ENCODE results near the gene PTPN7. TPM values are rescaled to one million over a fixed set of nuclear protein-coding genes. Genes with fewer than 3 reads are reported as not detected.

PTPN7 gene
- total and polyA plus RNA-seq, 2 donors (not counting 3 experiments of a cell fraction or from before 2014, with no cell fraction given) = 0.86 to 1.8 TPM

DNA sequence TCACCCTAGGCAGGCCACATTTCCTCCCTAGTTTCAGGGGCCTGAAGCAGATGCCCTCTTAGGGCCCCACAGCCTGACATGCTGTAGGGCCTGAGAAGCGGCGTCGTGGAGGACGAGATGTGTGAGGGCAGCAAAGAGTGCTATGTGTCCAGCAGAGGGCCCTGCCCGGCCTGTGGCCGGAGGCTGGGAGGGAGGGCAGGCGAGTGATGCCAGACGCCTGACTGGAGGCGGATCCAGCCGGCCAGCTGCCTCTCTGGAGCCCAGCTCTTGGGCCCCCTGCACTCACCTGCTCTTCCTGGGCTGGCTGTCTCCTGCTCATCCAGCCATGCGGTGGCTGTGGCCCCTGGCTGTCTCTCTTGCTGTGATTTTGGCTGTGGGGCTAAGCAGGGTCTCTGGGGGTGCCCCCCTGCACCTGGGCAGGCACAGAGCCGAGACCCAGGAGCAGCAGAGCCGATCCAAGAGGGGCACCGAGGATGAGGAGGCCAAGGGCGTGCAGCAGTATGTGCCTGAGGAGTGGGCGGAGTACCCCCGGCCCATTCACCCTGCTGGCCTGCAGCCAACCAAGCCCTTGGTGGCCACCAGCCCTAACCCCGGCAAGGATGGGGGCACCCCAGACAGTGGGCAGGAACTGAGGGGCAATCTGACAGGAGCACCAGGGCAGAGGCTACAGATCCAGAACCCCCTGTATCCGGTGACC is 37.6 kb downstream of the PTPN7 start, which contains the start of gene GPR37L1:
Gene GPR37L1 (plus strand): TSS at position 279 of the 697 bp plus-strand sequence. CDS start 47 bp downstream, at position 326.
- no peak within 1 kb of the TSS for H3K4me3 ChIP-seq (replicated peaks in 1 of 3; ENCODE audit: insufficient read depth in 1 of 3, low read depth in 1 of 3, low read length in 3 of 3)
- peaks cover 4 to 10% of the 10 kb centered on the region in 2 experiments for H3K27me3 ChIP-seq (ENCODE audit: control insufficient read depth in 2 of 2, insufficient read depth in 2 of 2, low read length in 2 of 2)
- no peaks in the 10 kb centered on the region for H3K9me1 ChIP-seq (replicated peaks; ENCODE audit: control insufficient read depth, extremely low read depth, insufficient read depth, low read length)
- TF ChIP-seq CTCF (IDR thresholded peaks at IDR 0.05; ENCODE audit: extremely low read depth in 1 of 2, insufficient read depth in 1 of 2, low read depth in 1 of 2, low read length in 2 of 2) (peak; percentile 53 to 80), POLR2AphosphoS5 (IDR thresholded peaks at IDR 0.05; ENCODE audit: insufficient read depth, low read depth, low read length) (no peak)
- no peaks in the 10 kb centered on the region for H3K9me3 ChIP-seq (replicated peaks; ENCODE audit: control insufficient read depth, insufficient read depth, low read length)
- peak; percentile 49 for DNase-seq (ENCODE audit: low read depth, low spot score)
- H3K79me2 ChIP-seq (ENCODE audit: control insufficient read depth, insufficient read depth, low read length) = no peaks in the 10 kb centered on the region
- no peak within 1 kb of the TSS for H3K9ac ChIP-seq (replicated peaks; ENCODE audit: extremely low read depth, insufficient read depth, low read length)
- no peaks in the 10 kb centered on the region for H3K36me3 ChIP-seq (ENCODE audit: control insufficient read depth in 2 of 2, extremely low read depth in 1 of 2, insufficient read depth in 2 of 2, low read length in 2 of 2)
- H3K4me1 ChIP-seq (ENCODE audit: control insufficient read depth, extremely low read depth, insufficient read depth, low read length) = no peaks in the 10 kb centered on the region
- ChIA-PET CTCF (interaction anchor here (0.7 to 7.2 kb wide), 9 partner anchors 9 to 227 kb away, joined by 3 to 102 read pairs (median 4); partner anchors contain the start of gene ELF3), POLR2A (no interaction called here)
- no peak within 1 kb of the TSS for H3K27ac ChIP-seq (ENCODE audit: insufficient read depth, low read depth, low read length)
- no peaks in the 10 kb centered on the region for H4K20me1 ChIP-seq (replicated peaks; ENCODE audit: control insufficient read depth, extremely low read depth, insufficient read depth, low read length)
- no peak within 1 kb of the TSS for H2AFZ ChIP-seq (ENCODE audit: low read depth, low read length)
- peak; percentile 55 for FAIRE-seq
- no TSS peak for BruUV-seq (replicated peaks)
- intact Hi-C loops (cut with micrococcal nuclease) = loop anchor here (1.0 kb wide), 1 partner anchor 13 kb away; no protein-coding TSS in a partner anchor
- H3K4me2 ChIP-seq (ENCODE audit: insufficient read depth, low read length) = no peak within 1 kb of the TSS
- dilution Hi-C loops (cut with MboI; ENCODE audit: extremely low pct_ligation_motif_present, low sequenced_read_pairs) = no loop called here

- no peak overlapping the region for H2AFZ ChIP-seq (ENCODE audit: low read depth, low read length)
- TF ChIP-seq GATA2 (IDR thresholded peaks at IDR 0.05; ENCODE audit: insufficient read depth, insufficient read length, low read depth, low read length) = no peak
- TF ChIP-seq CTCF (IDR thresholded peaks at IDR 0.05; ENCODE audit: extremely low read depth in 1 of 2, insufficient read depth in 1 of 2, low read depth in 1 of 2, low read length in 2 of 2) = no peak
- no peak for TF ChIP-seq FOS (IDR thresholded peaks at IDR 0.05; ENCODE audit: borderline replicate concordance, insufficient read depth, low read length)
- no peak for TF ChIP-seq MAX (IDR thresholded peaks at IDR 0.05; ENCODE audit: insufficient read depth, insufficient read length)
- no peak for TF ChIP-seq POLR2AphosphoS5 (IDR thresholded peaks at IDR 0.05; ENCODE audit: insufficient read depth, low read depth, low read length)
- no peak for TF ChIP-seq POLR2A (IDR thresholded peaks at IDR 0.05; ENCODE audit: low read depth, low read length)
- TF ChIP-seq MYC (IDR thresholded peaks at IDR 0.05; ENCODE audit: low read depth, low read length) = no peak
- no peak for TF ChIP-seq EZH2 (IDR thresholded peaks at IDR 0.05; ENCODE audit: borderline replicate concordance, low read depth, low read length, severe bottlenecking)
- no peak for TF ChIP-seq JUN (IDR thresholded peaks at IDR 0.05; ENCODE audit: borderline replicate concordance, insufficient read depth, insufficient read length, low read depth)
- FAIRE-seq = no peak
- no peak overlapping the region for H3K27ac ChIP-seq (ENCODE audit: insufficient read depth, low read depth, low read length)
- no peaks in the 10 kb centered on the region for H4K20me1 ChIP-seq (replicated peaks; ENCODE audit: control insufficient read depth, extremely low read depth, insufficient read depth, low read length)
- BruUV-seq (replicated peaks) = no TSS peak
- no peak overlapping the region for H3K9ac ChIP-seq (replicated peaks; ENCODE audit: extremely low read depth, insufficient read depth, low read length)
- DNase-seq (ENCODE audit: low read depth, low spot score) = no peak
- H3K4me2 ChIP-seq (ENCODE audit: insufficient read depth, low read length) = no peak overlapping the region
- no peak overlapping the region for H3K4me3 ChIP-seq (replicated peaks in 1 of 3; ENCODE audit: insufficient read depth in 1 of 3, low read depth in 1 of 3, low read length in 3 of 3)
- ChIA-PET CTCF (interaction anchor here (0.6 to 7.2 kb wide), 6 partner anchors 8 to 267 kb away, joined by 3 to 102 read pairs (median 3); no protein-coding TSS in a partner anchor), POLR2A (no interaction called here)
- no peaks in the 10 kb centered on the region for H3K9me3 ChIP-seq (replicated peaks; ENCODE audit: control insufficient read depth, insufficient read depth, low read length)
- intact Hi-C loops (cut with micrococcal nuclease) = no loop called here
- no peaks in the 10 kb centered on the region for H3K36me3 ChIP-seq (ENCODE audit: control insufficient read depth in 2 of 2, extremely low read depth in 1 of 2, insufficient read depth in 2 of 2, low read length in 2 of 2)
- peaks cover 3 to 4% of the 10 kb centered on the region in 2 experiments for H3K27me3 ChIP-seq (ENCODE audit: control insufficient read depth in 2 of 2, insufficient read depth in 2 of 2, low read length in 2 of 2)
- no peaks in the 10 kb centered on the region for H3K79me2 ChIP-seq (ENCODE audit: control insufficient read depth, insufficient read depth, low read length)
- dilution Hi-C loops (cut with MboI; ENCODE audit: extremely low pct_ligation_motif_present, low sequenced_read_pairs) = no loop called here
- H3K4me1 ChIP-seq (ENCODE audit: control insufficient read depth, extremely low read depth, insufficient read depth, low read length) = no peaks in the 10 kb centered on the region
- no peaks in the 10 kb centered on the region for H3K9me1 ChIP-seq (replicated peaks; ENCODE audit: control insufficient read depth, extremely low read depth, insufficient read depth, low read length)
Observed at GRCh38 chr1:202121006-202121405, 39.4 kb downstream of the PTPN7 start.

Measured in endothelial cell of umbilical vein (primary cell).